HG02571 (cell line): Measurements from ENCODE around the gene UGT1A1.

Source experiments
- ATAC-seq: cut with Tn5 transposase; IDR thresholded peaks from one replicate; pipeline ENCODE4 v1.9.1; 2021; ENCODE audit warnings: mild to moderate bottlenecking, moderate library complexity; ENCODE audit not compliant: unreplicated experiment

The UGT1A1 gene

DNA sequence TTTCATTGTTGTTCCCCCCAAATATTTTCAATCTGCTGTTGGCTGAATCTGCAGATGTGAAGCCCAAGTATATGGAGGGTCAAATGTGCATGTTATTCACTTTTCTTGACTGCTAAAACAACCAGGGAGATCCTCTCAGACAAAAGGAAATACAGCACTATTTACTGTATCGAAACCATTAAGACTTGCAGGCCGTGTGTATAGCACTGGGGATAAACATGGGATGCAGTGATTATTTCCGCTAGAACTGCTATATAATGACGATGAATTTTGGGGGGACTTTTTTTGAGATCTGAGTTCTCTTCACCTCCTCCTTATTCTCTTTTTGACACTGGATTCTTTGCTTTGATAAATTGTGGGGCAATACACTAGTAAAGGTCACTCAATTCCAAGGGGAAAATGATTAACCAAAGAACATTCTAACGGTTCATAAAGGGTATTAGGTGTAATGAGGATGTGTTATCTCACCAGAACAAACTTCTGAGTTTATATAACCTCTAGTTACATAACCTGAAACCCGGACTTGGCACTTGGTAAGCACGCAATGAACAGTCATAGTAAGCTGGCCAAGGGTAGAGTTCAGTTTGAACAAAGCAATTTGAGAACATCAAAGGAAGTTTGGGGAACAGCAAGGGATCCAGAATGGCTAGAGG is 3.5 kb upstream of the UGT1A1 start:
- ATAC-seq = no peak

DNA sequence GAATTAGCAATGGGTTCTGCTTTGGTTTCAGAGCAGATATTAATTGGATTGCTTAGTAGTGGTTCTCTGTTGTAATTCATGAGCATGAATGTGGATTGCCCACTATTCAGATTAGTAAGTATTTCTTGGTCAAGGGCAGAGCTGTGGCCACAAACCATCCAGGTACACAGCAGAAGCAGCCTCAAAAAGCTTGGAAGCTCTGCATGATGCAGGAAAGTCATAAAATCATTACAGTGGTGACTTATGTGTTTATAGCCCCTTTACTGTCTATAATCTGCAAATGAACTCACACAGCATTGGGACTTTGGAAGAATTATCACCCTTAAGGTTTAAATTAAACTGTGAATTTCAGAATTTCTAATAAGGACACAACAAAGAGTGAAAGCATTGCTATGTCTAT is 1.9 kb upstream of the UGT1A1 start:
- no peak for ATAC-seq

DNA sequence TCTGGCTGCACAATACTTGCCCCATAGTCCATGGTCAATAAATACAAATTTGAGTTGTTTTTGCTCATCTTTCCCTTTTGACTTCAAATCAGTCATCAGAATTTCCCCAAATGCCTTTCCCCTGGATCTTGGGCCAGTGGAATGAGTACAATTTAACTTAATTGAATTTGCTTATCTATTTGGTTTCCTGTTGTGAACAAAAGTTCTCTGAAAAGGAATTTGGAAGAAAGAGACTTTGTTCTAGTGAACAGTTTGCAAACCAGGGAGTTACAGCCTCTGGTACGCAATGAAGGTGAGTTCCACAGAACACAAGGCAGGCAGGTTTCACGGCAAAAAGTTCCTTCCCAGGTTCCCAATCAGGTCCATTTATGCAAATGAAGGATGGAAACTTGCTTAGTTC is 1.2 kb upstream of the UGT1A1 start:
- no peak for ATAC-seq

DNA sequence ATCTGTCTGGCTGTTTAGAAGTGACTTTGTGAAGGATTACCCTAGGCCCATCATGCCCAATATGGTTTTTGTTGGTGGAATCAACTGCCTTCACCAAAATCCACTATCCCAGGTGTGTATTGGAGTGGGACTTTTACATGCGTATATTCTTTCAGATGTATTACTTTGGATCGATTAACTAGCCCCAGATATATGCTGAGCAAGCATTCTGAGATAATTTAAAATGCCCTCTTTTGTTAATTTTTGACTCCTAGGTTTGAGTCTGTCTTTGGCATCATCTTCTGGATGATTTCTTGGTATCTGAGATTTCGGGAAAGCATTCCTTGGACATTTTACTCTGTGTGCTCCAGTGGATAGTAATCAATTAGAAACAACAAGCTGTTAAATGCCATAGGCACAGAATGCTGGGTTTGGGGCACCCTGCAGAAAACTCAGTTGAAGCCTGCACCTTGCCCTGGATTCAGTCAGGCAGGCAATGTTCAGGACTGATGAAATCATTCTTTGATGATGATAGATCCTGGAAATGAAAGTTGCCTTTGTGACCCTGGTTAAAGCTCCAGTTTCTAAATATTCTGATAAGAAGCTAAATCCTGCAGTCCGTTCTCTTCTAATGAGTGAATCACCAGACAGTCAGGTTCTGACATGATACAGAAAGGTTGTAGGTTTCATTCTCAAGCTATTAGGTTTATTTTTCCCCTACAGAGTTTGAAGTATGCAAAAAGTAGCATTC is 1.1 kb downstream of the UGT1A1 start:
- no peak for ATAC-seq

DNA sequence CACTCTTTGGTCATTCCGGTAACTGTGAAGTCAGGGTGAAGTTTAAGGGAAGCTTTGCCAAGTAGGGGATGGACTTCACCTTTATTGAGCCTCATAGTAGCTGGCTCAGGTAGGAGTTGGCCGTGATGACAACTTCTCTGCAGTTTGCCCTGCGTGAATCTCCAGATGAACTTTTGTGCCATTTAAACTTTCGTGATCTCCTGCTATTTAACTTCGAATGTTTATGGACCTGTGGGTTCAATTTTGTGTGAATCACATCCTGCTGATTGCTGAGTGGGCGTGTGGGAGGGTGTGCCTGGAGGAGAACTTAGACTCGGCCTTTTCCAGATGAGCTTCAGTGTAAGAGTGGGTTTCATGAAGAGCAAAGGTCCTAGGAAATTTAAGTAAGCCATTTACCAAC is 4.2 kb downstream of the UGT1A1 start:
- no peak for ATAC-seq

DNA sequence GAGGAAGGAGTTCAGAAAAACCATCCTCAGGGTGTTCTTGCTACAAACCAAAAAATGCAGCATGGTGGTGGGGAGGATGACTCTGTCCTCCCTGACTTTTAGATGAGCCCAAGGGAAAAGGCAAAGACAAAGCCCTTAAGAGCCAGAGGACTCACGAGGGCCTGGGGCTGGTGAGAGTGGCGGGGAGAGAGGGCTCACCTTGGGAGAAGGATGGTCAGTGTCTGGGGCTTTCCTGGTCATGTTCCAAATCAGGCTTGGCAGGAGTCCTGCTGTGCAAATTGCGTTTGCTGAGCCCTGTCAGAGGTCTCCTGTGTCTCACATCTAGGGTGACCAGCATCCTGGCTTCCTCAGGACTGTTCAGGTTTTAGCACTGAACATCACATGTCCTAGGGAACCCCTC is 4.7 kb downstream of the UGT1A1 start:
- ATAC-seq = no peak

DNA sequence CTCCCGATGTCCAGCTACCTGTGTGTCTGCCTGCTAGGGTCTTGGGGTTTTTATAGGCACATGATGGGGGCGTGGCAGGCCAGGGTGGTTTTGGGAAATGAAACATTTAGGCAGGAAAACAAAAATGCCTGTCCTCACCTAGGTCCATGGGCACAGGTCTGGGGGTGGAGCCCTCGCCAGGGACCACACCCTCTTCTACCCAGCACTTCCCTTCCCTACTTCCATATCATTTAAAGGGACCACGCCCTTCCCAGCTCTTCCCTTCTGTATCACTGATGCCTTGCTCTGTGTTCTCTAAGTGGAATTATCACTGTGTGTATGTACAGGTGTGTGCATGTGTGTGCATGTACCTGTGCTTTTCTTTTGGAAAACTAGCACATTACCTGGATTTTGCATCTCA is 6.3 kb downstream of the UGT1A1 start:
- ATAC-seq = no peak

DNA sequence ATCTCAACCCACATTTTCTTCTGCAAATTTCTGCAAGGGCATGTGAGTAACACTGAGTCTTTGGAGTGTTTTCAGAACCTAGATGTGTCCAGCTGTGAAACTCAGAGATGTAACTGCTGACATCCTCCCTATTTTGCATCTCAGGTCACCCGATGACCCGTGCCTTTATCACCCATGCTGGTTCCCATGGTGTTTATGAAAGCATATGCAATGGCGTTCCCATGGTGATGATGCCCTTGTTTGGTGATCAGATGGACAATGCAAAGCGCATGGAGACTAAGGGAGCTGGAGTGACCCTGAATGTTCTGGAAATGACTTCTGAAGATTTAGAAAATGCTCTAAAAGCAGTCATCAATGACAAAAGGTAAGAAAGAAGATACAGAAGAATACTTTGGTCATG is 8.0 kb downstream of the UGT1A1 start:
- ATAC-seq = no peak

DNA sequence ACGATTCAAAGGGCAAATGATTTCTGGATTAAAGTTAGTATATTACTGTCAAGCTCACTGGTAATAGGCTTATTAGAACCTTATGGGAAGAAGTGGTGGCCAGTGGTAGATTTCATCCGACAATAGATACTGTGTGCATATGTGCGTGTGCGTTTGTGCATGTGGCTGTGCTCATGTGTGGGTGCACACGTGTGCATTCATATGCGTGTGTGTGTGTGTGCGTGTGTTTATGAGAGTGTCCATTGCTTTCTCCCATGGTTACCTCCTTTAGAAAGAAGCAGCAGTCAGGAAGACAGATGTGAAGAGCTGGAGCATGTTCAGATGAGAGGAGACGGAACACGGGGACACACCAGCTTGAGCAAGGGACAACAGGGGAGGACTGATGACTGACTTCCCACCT is 9.2 kb downstream of the UGT1A1 start:
- no peak for ATAC-seq

DNA sequence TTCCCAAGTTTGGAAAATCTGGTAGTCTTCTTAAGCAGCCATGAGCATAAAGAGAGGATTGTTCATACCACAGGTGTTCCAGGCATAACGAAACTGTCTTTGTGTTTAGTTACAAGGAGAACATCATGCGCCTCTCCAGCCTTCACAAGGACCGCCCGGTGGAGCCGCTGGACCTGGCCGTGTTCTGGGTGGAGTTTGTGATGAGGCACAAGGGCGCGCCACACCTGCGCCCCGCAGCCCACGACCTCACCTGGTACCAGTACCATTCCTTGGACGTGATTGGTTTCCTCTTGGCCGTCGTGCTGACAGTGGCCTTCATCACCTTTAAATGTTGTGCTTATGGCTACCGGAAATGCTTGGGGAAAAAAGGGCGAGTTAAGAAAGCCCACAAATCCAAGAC is 12.1 kb downstream of the UGT1A1 start:
- ATAC-seq = no peak

DNA sequence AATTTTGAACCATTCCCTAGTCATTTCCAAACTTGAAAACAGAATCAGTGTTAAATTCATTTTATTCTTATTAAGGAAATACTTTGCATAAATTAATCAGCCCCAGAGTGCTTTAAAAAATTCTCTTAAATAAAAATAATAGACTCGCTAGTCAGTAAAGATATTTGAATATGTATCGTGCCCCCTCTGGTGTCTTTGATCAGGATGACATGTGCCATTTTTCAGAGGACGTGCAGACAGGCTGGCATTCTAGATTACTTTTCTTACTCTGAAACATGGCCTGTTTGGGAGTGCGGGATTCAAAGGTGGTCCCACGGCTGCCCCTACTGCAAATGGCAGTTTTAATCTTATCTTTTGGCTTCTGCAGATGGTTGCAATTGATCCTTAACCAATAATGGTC is 12.5 kb downstream of the UGT1A1 start:
- ATAC-seq = no peak

DNA sequence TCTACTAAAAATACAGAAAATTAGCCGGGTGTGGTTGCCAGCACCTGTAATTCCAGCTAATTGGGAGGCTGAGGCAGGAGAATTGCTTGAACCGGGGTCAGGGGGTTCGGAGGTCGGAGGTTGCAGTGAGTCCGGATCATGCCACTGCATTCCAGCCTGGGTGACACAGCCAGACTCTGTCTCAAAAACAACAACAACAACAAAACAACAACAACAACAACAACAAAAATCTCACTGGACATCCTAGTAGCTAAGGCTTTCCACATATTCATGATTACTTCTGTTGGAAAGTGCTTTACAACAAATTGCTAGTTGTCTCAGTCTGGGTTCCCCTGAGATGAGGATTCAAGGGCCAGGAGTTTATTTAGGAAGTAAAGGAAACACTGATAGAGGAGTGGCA is 13.8 kb downstream of the UGT1A1 start:
- ATAC-seq = no peak

DNA sequence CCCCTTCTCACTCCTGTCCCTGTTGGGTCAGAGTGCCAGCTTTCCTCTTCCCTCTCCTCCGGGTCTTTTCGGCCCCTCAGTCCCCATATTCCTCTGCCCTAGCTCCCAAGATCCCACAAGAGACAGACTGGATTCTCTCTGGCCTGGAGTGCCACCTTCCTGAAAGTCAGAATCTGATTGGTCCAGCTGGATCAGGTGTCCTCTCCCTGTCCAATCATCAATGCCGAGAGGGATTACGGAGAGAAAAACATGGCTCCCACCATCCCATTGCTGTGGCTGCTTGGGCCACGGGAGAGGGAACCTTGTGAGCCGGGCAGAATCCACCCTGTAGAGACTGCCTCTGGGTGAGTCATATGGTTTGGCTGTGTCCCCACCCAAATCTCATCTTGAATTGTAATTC is 15.3 kb downstream of the UGT1A1 start:
- ATAC-seq = no peak

DNA sequence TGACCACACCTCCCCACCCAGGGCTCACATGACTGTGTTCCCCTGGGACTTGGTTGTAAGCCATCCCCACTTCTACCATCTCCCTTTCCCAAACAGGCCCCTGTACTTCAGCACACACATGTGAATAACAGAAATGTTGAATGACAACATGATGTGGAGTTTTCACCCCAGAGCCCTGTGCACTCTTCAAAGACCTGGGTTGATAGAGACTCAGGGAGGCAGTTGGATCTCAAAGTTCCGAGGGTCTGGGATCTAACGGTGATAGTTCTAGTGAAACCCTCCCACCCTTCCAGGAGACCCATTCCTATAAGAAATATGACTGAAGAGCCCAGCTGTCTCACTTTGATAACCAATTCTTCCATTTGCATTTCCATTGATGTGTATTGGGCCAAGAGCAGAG is 18.0 kb downstream of the UGT1A1 start, which contains the start of gene MROH2A:
Gene MROH2A, plus strand, starts transcription at position 301 of the 400 bp plus-strand sequence. CDS start 1,029 bp downstream, outside the sequence.
- ATAC-seq = no peak

DNA sequence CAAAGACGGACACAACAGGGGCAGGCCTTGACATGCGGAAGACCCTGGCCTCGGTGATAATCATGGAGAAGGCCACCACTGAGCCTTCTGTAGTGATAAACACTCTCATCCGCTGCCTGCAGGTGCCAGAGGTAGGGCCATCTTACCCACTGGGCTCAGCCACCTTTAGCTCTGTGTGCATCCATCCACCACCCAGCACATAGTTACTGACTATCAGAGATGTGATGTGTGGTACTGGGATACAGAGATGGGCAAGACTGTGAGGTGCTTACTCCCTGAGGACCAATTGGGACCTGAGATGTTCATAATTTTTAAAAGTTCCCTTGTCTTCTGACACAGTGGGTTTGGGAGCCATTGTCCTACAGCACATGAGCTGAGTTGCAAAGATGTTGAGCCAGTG is 19.7 kb downstream of the UGT1A1 start:
- no peak for ATAC-seq

DNA sequence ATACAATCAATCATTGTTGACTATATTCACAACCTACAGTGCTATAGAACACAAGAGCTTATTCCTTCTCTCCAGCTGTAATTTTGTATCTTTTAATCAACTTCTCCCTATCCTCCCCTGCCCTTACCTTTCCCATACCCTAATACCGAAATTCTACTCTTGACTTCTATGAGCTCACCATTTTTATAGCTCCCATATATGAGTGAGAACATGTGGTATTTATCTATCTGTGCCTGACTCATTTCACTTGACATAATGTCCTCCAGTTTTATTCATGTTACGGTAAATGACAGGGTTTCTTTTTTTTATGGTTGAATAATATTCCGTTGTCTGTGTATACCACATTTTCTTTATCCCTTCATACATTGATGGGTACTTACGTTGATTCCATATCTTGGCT is 20.7 kb downstream of the UGT1A1 start:
- no peak for ATAC-seq

DNA sequence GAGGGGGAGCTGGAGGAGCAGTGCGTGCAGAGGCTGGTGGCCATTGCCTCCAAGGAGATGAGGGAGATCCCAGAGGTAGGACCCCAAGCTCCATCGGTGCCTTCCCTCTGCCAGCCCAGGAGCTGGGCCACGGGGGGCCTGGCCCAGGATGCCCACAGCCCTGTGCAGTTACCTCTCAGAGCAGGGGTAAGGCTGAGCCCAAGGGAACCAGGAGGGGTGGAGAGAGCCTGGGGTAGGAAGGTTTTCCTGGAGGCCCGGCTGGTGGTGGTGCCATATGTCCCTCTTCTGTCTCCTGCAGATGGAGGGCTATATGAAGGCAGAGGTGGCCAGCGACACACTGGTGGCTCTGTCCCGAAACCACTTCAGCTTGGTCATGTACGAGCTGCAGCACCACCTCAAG is 29.5 kb downstream of the UGT1A1 start:
- ATAC-seq = no peak

DNA sequence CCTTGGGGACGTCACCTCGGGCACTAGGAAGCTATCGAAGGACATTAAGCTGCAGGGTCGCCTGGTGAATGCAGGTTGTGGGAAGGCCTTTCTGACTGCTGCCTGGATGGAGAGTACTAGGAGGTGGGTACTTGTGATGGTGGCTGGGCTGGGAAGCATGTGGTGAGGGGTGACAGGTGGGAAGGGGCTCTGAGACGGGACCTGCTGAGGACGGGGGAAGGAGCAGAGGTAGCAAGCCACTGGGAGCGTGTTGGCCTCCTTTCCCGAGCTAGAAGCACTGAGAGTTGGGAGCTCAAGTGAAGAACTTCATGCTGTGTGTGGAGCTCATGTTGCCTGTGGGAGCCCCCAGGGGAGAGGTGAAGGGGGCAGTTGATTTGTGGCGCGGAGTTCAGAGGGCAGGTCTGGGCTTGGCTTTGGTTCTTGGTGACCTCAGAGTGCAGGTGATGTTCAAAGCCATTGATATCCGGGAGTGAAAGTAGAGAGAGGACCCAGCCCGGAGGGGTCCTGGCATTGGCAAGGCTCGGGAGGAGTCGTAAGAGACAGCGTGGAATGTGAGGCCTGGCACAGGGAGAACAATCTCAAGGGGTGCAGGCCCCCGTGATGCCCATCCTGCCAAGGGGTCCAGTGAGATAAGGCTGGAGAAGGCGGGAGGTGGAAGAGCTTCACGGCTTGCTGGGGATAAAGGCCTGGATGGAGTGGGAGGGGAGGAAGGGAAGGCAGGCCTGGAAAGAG is 31.2 kb downstream of the UGT1A1 start:
- ATAC-seq = no peak

DNA sequence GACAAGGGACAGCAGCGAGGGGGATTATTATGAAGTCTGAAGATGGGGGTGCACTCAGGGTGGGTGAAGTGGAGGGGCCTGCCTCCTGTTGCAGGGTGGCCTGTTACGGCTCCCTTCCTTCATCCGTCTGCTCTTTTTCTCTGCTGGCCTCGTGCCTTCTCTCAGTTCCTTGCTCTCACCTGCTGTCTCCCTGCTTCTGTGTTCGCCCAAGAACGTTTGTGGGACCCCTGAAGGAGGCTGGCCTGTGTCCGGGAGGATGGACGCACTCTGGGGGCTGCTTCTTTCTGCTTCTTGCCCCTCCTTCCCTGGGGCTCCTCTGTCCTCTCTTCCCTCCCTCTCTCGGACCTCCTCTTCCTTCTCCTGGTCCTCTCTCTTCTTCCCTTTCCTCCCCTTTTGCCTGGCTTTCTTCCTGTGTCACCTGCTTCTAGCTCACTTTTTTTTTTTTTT is 31.8 kb downstream of the UGT1A1 start:
- no peak for ATAC-seq

DNA sequence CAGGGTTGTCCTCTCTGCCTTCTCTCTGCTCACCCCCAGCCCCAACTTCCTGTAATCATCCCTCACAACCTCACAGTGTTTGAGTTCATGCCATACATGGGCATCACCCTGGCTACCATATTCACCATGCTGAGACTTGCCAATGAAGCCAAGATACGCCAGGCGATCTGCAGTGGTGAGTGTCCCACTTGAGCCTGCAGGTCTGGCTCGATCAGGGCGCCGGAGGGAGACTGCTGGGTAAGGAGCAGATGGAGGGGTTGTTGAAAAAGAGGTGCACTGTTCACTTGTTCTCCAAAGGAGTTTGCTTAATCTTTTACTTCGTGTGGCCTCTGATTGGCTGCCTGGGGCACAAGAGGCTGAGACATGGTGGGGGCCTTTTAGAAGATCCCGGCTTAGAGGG is 32.6 kb downstream of the UGT1A1 start:
- no peak for ATAC-seq

DNA sequence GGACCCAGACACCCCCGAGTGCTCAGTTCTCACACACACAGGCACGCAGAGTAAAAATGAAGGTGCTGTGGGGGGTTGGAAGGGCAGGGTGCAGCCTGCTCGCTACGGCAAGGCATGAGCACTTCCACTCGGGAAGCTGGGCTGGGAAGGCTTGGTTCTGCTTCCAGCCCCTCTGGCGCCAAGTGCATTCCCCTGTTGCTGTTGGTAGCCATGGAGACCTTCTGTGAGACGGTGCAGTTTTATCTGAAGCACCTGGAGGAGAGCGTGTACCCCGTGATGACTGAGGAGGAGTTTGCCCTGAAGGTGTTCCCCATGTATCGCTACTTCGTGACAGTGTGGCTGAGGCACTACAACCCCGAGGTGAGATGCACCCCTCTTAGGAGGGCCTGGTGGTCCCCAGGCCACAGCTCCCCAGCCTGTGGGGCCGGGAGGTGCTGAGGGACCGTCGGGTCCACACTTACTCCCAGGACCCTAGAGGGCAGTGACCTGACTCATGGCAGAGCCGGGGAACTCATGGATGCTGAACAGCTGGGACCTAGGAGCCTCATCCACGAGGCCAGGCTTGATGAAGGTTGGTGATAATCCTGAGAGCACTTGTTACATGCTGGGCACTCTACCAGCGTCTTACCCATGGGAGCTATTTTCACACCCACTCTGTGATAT is 33.5 kb downstream of the UGT1A1 start:
- no peak for ATAC-seq
